Osteoblast (primary cell): ENCODE results near the gene ELF2. TPM values are rescaled to one million over a fixed set of nuclear protein-coding genes. Genes with fewer than 3 reads are reported as not detected.
A peak's percentile ranks its signal among the peaks of the same experiment; 100 is the strongest.

ENCODE experiments used
- DNase-seq: peaks from one replicate; pipeline ENCODE4 v3.0.0; 2011; ENCODE audit warnings: low spot score, mixed read lengths; ENCODE audit not compliant: insufficient read length; ENCODE audit errors: missing footprints
- H2AFZ ChIP-seq: 2 replicates; pipeline ENCODE4 v1.6.0; 2011; ENCODE audit warnings: mild to moderate bottlenecking, low read length
- H3K27ac ChIP-seq: 2 replicates; pipeline ENCODE4 v1.5.1; 2011; ENCODE audit warnings: mild to moderate bottlenecking, low read depth, low read length, moderate library complexity
- H3K27me3 ChIP-seq: 2 replicates; pipeline ENCODE4 v1.6.0; 2012; ENCODE audit warnings: mild to moderate bottlenecking, control low read depth, inconsistent platforms, low read length, moderate library complexity; ENCODE audit not compliant: insufficient read depth
- H3K36me3 ChIP-seq: 2 replicates; pipeline ENCODE4 v1.5.1; 2011; ENCODE audit warnings: mild to moderate bottlenecking, low read length, control low read depth, moderate library complexity; ENCODE audit not compliant: insufficient read depth
- H3K4me1 ChIP-seq: 2 replicates; pipeline ENCODE4 v1.5.1; 2011; ENCODE audit warnings: mild to moderate bottlenecking, low read length, control low read depth, moderate library complexity; ENCODE audit not compliant: insufficient read depth
- H3K4me2 ChIP-seq: 2 replicates; pipeline ENCODE4 v1.6.0; 2011; ENCODE audit warnings: mild to moderate bottlenecking, low read length; ENCODE audit not compliant: insufficient read depth
- H3K4me3 ChIP-seq: fragments of 200-600 bp; sonication (generic); 3 replicates; pipeline ENCODE4 v1.5.1; 2012; ENCODE audit warnings: mild to moderate bottlenecking, low read length, inconsistent platforms; ENCODE audit not compliant: insufficient read depth
- H3K79me2 ChIP-seq: 2 replicates; pipeline ENCODE4 v1.6.0; 2012; ENCODE audit warnings: mild to moderate bottlenecking, low read length, control low read depth, inconsistent platforms; ENCODE audit not compliant: insufficient read depth
- H3K9me3 ChIP-seq: 2 replicates; pipeline ENCODE4 v1.5.1; 2011; ENCODE audit warnings: low read depth, low read length, control low read depth
- H4K20me1 ChIP-seq: 2 replicates; pipeline ENCODE4 v1.6.0; 2012; ENCODE audit warnings: mild to moderate bottlenecking, low read length, control low read depth; ENCODE audit not compliant: insufficient read depth
- total RNA-seq: library from RNA; depleted of rRNA; stranded (reverse); fragments of >200 nt; gene quantifications from 2 replicates; pipeline ENCODE4 v1.2.3, GENCODE V29; 2012
- TF ChIP-seq, protein P1 (sequence below): IDR thresholded peaks from 2 replicates; pipeline ENCODE4 v1.5.1; 2011; ENCODE audit warnings: mild to moderate bottlenecking, low read depth, low read length, moderate library complexity; ENCODE audit errors: extremely low read depth

ELF2 gene
- 52.1 and 54.8 TPM in 2 replicates for total RNA-seq

DNA sequence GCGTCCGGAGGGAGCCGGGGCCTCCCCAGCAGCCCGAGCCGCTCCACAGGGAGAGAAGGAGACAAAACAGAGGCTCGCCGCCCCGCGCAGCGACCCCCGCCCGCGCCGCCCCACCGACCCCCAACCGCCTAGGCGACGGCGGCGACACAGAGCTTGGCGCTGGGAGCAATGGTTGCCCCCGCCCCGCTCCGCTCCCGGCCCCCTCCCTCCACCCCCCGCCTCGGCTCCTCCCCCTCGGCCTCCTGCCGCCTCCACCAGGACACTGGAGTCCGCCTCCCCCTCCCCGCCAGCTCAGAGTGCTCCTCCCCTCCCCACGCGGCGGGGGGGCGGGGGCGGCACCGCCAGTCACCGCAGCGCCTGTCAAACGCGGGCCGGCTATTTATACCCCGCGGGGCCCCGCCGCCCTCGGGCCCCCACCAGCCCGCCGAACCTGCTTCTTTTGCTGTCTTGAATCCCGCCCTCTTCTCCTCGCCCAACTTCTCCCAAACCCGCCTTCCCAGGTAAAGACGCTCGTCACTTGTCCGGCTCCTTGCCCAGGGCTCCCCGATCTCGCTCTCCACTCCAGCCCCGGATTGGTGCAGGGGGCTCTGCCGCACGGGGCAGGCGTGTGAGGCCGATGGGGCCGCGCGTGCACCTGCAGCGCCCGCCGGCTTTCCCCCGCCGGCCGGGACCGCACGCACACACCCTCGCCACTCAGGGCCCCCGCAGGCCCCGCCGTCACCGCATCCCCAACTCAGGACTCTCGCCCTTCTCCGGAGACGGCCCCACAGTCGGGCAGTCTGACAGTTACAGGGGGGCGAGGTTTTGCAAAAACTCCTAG is at the start of gene ELF2:
Gene ELF2 (minus strand): TSS at position 170 of the 820 bp plus-strand sequence. CDS start 39,517 bp downstream, outside the sequence.
- peak within 1 kb of the TSS; percentile 96 for H2AFZ ChIP-seq
- H3K27me3 ChIP-seq: no peaks in the 10 kb centered on the region
- H4K20me1 ChIP-seq: no peaks in the 10 kb centered on the region
- peaks cover 19% of the 10 kb centered on the region for H3K79me2 ChIP-seq
- no peaks in the 10 kb centered on the region for H3K9me3 ChIP-seq
- no peaks in the 10 kb centered on the region for H3K36me3 ChIP-seq
- H3K27ac ChIP-seq: peak within 1 kb of the TSS; percentile 71
- peak within 1 kb of the TSS; percentile 90 for H3K4me3 ChIP-seq
- DNase-seq: peak; percentile 98
- TF ChIP-seq, protein P1, sequence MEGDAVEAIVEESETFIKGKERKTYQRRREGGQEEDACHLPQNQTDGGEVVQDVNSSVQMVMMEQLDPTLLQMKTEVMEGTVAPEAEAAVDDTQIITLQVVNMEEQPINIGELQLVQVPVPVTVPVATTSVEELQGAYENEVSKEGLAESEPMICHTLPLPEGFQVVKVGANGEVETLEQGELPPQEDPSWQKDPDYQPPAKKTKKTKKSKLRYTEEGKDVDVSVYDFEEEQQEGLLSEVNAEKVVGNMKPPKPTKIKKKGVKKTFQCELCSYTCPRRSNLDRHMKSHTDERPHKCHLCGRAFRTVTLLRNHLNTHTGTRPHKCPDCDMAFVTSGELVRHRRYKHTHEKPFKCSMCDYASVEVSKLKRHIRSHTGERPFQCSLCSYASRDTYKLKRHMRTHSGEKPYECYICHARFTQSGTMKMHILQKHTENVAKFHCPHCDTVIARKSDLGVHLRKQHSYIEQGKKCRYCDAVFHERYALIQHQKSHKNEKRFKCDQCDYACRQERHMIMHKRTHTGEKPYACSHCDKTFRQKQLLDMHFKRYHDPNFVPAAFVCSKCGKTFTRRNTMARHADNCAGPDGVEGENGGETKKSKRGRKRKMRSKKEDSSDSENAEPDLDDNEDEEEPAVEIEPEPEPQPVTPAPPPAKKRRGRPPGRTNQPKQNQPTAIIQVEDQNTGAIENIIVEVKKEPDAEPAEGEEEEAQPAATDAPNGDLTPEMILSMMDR: no peak
- H3K4me1 ChIP-seq: peaks cover 15% of the 10 kb centered on the region
- H3K4me2 ChIP-seq: peak within 1 kb of the TSS; percentile 98

- TF ChIP-seq, protein P1: no peak
- no peaks in the 10 kb centered on the region for H3K36me3 ChIP-seq
Measured at GRCh38 chr4:139223682-139224317, 46.8 kb upstream of the ELF2 start.

GRCh38 chr4:139222215-139222614 is 45.2 kb upstream of the ELF2 start:
- Histone ChIP-seq H3K79me2 (no peaks in the 10 kb centered on the region), H3K36me3 (no peaks in the 10 kb centered on the region), H3K27ac (no peak overlapping the region), H3K4me2 (no peak overlapping the region), H3K4me3 (no peak overlapping the region), H3K9me3 (no peaks in the 10 kb centered on the region), H3K27me3 (no peaks in the 10 kb centered on the region), H2AFZ (no peak overlapping the region), H3K4me1 (no peaks in the 10 kb centered on the region), H4K20me1 (no peaks in the 10 kb centered on the region)
- no peak for DNase-seq
- TF ChIP-seq, protein P1: no peak

More at GRCh38 chr4:139223682-139224317, 46.8 kb upstream of the ELF2 start:
- no peaks in the 10 kb centered on the region for H3K27me3 ChIP-seq
- no peaks in the 10 kb centered on the region for H3K79me2 ChIP-seq
- no peak overlapping the region for H3K27ac ChIP-seq
- peak overlapping the region; percentile 33 for H2AFZ ChIP-seq
- H3K4me2 ChIP-seq: no peak overlapping the region
- no peaks in the 10 kb centered on the region for H3K4me1 ChIP-seq
- H3K4me3 ChIP-seq: no peak overlapping the region
- DNase-seq: peak; percentile 86
- no peaks in the 10 kb centered on the region for H3K9me3 ChIP-seq
- H4K20me1 ChIP-seq: no peaks in the 10 kb centered on the region

DNA sequence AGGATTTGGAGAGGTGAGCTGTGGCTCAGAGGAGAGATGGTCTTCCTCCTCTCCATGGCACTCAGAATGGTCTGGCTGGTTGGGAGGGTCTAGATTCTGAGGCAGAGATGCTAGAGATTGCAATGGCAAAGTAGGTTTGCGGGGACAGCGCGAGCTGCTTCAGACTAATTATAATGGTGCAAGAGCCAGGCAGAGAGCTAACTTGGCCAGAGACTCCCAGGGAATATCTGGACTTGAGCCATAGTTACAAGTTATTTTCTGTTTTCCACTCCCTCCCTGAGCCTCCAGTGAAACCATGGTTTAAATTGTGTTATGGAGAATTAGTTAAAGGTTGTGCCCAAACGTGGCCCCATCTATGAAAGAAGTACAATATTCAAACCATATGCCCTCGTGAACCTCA is 44.7 kb upstream of the ELF2 start:
- no peaks in the 10 kb centered on the region for H3K79me2 ChIP-seq

More for the DNA sequence above, 44.7 kb upstream of the ELF2 start:
- Histone ChIP-seq H3K4me2 (no peak overlapping the region), H4K20me1 (no peaks in the 10 kb centered on the region), H3K27ac (no peak overlapping the region), H2AFZ (no peak overlapping the region), H3K4me3 (no peak overlapping the region), H3K36me3 (no peaks in the 10 kb centered on the region), H3K4me1 (no peaks in the 10 kb centered on the region), H3K9me3 (no peaks in the 10 kb centered on the region), H3K27me3 (no peaks in the 10 kb centered on the region)
- TF ChIP-seq, protein P1: no peak
- no peak for DNase-seq
